HG03196 (cell line): ENCODE measurements around the gene CNGA1.

ENCODE experiments used
- ATAC-seq: cut with Tn5 transposase; IDR thresholded peaks from one replicate; pipeline ENCODE4 v1.9.1; 2021; ENCODE audit not compliant: unreplicated experiment

The CNGA1 gene

GRCh38 chr4:47913861-47914219 lies 102.6 kb downstream of the CNGA1 start:
- ATAC-seq = peak; percentile 27

- no peak for ATAC-seq
Observed at GRCh38 chr4:47913330-47913729, 103.2 kb downstream of the CNGA1 start.

- ATAC-seq = no peak
Observed at GRCh38 chr4:47907089-47907646, 109.3 kb downstream of the CNGA1 start.

- ATAC-seq = no peak
Observed at GRCh38 chr4:47899639-47900038, 116.8 kb downstream of the CNGA1 start.

- ATAC-seq = no peak
Observed at GRCh38 chr4:47891928-47892327, 124.6 kb downstream of the CNGA1 start.
